ENCODE measurements around the gene EFL1.

The EFL1 gene

DNA sequence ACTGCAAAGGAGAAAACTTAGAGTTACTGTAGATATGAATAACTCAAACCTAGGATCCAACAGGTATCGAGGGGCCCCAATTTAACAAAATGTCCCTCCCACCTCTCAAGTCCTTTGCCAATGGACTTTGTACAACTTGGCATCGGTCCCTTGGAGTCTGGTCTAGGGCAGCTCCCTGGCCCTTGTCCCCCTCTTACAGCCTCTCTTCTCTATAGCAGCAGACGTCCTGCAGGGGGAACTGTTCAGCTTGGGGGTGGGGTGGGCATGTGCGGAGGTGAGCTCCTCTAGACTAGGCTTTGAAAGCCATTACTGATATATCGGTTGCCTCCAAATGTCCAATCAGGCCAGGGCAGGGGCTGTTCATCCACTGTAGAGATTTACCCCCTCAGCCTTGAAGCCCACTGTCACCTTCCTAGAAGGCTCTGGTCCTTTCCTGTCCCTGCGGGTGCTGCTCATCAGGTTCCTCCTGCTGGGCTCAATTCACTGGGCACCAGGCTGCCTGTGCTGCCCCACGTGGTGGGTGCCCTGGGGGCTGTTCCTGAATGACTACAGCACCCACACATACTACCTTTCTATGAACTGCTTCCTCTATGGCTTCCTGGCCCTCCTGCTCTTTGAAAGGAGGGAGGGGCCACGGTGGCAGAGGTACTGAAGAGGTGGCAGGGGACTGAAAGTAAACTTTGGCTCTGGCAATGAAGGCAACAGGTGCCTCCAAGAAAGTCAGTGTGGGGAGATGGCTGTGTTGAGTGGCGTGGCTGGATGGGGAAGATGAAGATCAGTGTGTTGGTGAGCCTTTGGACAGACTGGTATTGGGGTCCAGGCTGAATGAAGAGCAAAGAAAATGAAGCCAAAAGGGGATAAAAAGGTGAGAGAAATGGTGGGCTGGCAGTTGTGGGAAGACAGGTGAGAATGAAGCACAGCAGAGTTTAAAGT, 137.9 kb downstream of the EFL1 start:
- Histone ChIP-seq H3K27me3 (no peaks in the 10 kb centered on the region), H3K4me1 (peaks cover 11% of the 10 kb centered on the region), H3K4me3 (ENCODE audit: low read depth, low read length) (no peak overlapping the region), H3K9me3 (no peaks in the 10 kb centered on the region), H3K36me3 (no peaks in the 10 kb centered on the region)
- TF ChIP-seq CTCF (IDR thresholded peaks at IDR 0.05; ENCODE audit: low read depth, low read length), result no peak
- no peak for DNase-seq

- no peaks in the 10 kb centered on the region for H3K27me3 ChIP-seq
- no peak for TF ChIP-seq CTCF (IDR thresholded peaks at IDR 0.05; ENCODE audit: low read depth, low read length)
- no peaks in the 10 kb centered on the region for H3K36me3 ChIP-seq
- H3K4me1 ChIP-seq, result peaks cover 4% of the 10 kb centered on the region
- H3K9me3 ChIP-seq, result no peaks in the 10 kb centered on the region
- DNase-seq, result no peak
- no peak overlapping the region for H3K4me3 ChIP-seq (ENCODE audit: low read depth, low read length)
Measured at GRCh38 chr15:82122746-82123400, 139.7 kb downstream of the EFL1 start.

GRCh38 chr15:82118040-82118439, 144.5 kb downstream of the EFL1 start:
- Histone ChIP-seq H3K4me1 (no peaks in the 10 kb centered on the region), H3K36me3 (no peaks in the 10 kb centered on the region), H3K4me3 (ENCODE audit: low read depth, low read length) (no peak overlapping the region), H3K27me3 (no peaks in the 10 kb centered on the region), H3K9me3 (no peaks in the 10 kb centered on the region)
- DNase-seq, result no peak
- no peak for TF ChIP-seq CTCF (IDR thresholded peaks at IDR 0.05; ENCODE audit: low read depth, low read length)

- Histone ChIP-seq H3K4me3 (ENCODE audit: low read depth, low read length) (no peak overlapping the region), H3K9me3 (no peaks in the 10 kb centered on the region), H3K4me1 (no peaks in the 10 kb centered on the region), H3K27me3 (no peaks in the 10 kb centered on the region), H3K36me3 (no peaks in the 10 kb centered on the region)
- no peak for DNase-seq
- TF ChIP-seq CTCF (IDR thresholded peaks at IDR 0.05; ENCODE audit: low read depth, low read length), result no peak
Measured at GRCh38 chr15:82117296-82117695, 145.2 kb downstream of the EFL1 start.

- H3K9me3 ChIP-seq, result no peaks in the 10 kb centered on the region
- no peak for TF ChIP-seq CTCF (IDR thresholded peaks at IDR 0.05; ENCODE audit: low read depth, low read length)
- H3K27me3 ChIP-seq, result no peaks in the 10 kb centered on the region
- no peaks in the 10 kb centered on the region for H3K36me3 ChIP-seq
- no peaks in the 10 kb centered on the region; the same call in 1 of the 2 replicates for H3K4me1 ChIP-seq
- no peak overlapping the region for H3K4me3 ChIP-seq (ENCODE audit: low read depth, low read length)
- DNase-seq, result no peak
Measured at GRCh38 chr15:82114660-82115059, 147.9 kb downstream of the EFL1 start.

Measured in BE2C (cell line).